OCI-LY1 (cell line): ENCODE results near the gene DRC3.

Experiments used
- EZH2 ChIP-seq: fragments of 200-600 bp; sonication (generic), shearing (Covaris generic); IDR thresholded peaks from 2 replicates; pipeline ENCODE4 v1.8.0; 2017; ENCODE audit warnings: borderline replicate concordance, mixed run types, mild to moderate bottlenecking, antibody characterized with exemption, low read length, moderate library complexity, mixed read lengths
- TF ChIP-seq, protein P1 (sequence below): fragments of 200-600 bp; sonication (generic), shearing (Covaris generic); IDR thresholded peaks from 2 replicates; pipeline ENCODE4 v1.5.1; 2017; ENCODE audit warnings: mild to moderate bottlenecking, antibody characterized with exemption, low read length, moderate library complexity, mixed read lengths

DNA sequence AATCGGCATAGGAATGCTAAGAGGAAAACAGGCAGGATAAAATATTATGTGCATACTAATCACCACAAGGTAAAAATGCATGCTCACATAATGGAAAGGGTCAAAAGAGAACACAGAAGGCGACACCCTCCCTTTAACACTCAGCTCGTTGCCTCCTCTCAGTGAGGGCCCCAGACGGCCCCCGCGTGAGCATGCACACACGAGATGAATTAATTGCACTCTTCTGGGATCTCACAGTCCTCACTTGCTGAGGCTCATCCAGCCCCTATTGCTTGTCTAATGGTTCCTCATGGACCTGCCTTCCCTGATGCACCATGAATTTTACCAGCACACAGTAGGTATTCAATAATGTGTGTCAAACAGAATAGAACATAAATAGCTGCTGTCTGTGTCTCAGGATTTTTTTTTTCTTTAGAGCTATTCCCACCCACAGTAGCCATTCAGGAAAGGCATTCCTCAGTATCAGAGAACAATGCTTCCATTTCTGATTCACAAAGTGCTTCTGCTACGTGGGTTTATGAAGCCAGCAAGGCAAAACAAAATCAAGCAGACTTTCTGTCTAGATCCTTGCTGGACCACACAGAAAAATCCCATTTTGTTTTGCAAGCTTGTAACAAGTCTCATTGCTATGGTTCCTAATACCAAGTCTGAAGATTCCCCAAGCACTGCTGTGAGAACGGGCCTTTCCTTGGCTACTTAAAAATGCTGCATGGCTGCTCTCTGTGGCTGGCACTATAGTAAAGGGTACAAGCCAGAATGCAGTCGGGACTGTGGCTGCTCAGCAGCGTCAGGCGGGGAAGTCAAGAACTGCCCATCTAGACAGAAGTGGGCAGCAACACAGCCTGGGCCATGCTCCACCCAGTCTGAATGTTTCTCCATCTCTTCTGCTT, 44.0 kb upstream of the DRC3 start:
- TF ChIP-seq, protein P1, sequence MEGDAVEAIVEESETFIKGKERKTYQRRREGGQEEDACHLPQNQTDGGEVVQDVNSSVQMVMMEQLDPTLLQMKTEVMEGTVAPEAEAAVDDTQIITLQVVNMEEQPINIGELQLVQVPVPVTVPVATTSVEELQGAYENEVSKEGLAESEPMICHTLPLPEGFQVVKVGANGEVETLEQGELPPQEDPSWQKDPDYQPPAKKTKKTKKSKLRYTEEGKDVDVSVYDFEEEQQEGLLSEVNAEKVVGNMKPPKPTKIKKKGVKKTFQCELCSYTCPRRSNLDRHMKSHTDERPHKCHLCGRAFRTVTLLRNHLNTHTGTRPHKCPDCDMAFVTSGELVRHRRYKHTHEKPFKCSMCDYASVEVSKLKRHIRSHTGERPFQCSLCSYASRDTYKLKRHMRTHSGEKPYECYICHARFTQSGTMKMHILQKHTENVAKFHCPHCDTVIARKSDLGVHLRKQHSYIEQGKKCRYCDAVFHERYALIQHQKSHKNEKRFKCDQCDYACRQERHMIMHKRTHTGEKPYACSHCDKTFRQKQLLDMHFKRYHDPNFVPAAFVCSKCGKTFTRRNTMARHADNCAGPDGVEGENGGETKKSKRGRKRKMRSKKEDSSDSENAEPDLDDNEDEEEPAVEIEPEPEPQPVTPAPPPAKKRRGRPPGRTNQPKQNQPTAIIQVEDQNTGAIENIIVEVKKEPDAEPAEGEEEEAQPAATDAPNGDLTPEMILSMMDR: no peak
- TF ChIP-seq EZH2: no peak
